Ureter (tissue), 1 donor: ENCODE measurements around the gene USP11. TPM values are rescaled to one million over a fixed set of nuclear protein-coding genes. Genes with fewer than 3 reads are reported as not detected.
A peak's percentile ranks its signal among the peaks of the same experiment; 100 is the strongest.
"Not testable (repeated sequence)": the region's sequence is repeated elsewhere in the genome, so short reads cannot be mapped to it uniquely, and the experiment has no call there.

Source experiments
- DNase-seq: peaks from one replicate; pipeline ENCODE4 v3.0.0-alpha.2; 2020; ENCODE audit warnings: low spot score
- total RNA-seq: library from RNA; stranded (reverse); gene quantifications from one replicate; pipeline ENCODE4 v1.2.4, GENCODE V29; 2023
- donor health status: DM: yes; HTN: yes; CAD: no.

The USP11 gene
- total RNA-seq, 1 donor from 2014 or later, result 108 TPM

DNA sequence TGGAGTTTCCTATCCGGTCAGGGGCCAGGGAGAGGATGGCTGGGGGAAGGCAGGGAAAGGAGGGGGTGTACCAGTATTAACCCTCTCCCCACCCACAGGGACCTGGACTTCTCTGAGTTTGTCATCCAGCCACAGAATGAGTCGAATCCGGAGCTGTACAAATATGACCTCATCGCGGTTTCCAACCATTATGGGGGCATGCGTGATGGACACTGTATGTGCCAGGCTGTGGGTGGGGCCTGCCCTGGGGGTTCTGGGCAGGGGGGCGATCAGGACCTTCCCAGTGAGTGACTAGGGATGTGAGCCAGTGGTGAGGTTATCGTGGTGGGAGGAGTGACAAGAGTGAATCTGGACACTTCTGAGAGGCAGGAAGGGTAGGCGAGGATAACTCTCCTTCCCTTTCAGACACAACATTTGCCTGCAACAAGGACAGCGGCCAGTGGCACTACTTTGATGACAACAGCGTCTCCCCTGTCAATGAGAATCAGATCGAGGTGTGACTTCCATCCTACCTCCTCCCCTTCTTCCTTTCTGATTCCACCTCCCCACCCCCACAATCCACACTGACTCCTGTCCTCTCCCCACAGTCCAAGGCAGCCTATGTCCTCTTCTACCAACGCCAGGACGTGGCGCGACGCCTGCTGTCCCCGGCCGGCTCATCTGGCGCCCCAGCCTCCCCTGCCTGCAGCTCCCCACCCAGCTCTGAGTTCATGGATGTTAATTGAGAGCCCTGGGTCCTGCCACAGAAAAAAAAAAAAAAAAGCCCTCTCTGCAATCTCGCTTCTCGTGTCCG, 14.6 kb downstream of the USP11 start:
- DNase-seq, result no peak

DNA sequence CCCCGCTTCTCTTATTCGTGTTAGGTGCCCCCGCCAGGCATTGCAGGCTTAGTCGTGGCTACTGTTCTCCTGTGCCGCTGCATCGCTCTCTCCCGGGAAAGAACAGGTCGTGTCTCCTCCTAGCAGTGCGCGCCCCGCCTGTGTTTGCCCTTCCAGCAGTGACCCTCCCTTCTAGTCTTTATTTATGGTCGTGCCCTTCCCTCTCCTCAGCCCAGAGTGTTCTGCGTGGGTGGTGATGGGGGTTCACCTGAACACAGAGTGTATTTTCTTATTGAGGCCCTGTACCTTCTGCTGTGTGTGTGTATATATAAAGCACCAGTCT, 15.2 kb downstream of the USP11 start:
- DNase-seq, result no peak

DNA sequence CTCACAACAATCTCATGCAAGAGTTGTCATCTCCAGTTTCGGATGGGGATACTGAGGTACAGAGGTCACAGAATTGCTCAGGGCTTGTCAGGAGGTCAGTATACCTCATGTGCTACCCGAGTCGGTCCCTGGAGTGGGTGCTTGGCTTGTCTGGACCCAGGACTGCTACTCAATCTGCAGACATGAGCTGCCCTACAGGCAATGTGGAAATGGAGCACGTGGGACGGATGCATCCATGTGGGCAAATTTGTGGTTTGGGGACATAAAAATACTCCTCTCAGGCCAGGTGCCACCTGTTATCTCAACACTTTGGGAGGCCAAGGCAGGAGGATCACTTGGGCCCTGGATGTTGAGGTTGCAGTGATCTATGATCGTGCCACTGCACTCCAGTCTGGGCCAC, 15.8 kb downstream of the USP11 start:
- no peak for DNase-seq

DNA sequence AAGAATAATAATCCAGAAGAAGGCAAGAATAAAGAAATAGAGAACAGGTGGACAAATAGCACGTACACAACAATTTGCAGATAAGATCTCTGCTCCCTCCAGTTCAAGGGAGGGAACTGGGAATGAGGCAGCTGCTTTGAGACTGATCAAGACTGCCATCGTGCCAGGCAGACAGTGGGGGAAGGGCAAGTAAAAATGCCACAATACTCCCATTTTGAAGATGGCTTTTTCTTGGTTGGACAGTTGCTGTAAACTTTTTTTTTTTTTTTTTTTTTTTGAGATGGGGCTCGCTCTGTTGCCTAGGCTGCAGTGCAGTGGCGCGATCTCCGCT, 17.2 kb downstream of the USP11 start:
- no peak for DNase-seq

DNA sequence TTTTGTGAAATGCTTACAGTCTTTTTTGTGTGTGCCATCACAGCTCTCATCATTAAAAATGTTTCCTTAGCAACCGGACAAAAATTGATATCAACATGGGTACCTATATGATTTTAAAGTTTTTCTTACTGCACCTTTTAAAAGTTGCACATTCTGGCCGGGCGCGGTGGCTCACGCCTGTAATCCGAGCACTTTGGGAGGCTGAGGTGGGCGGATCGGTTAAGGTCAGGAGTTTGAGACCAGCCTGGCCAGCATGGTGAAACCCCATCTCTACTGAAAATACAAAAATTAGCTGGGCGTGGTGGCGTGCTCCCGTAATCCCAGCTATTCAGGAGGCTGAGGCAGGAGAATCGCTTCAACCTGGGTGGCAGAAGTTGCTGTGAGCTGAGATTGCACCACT, 24.8 kb downstream of the USP11 start:
- not testable (repeated sequence) for DNase-seq

DNA sequence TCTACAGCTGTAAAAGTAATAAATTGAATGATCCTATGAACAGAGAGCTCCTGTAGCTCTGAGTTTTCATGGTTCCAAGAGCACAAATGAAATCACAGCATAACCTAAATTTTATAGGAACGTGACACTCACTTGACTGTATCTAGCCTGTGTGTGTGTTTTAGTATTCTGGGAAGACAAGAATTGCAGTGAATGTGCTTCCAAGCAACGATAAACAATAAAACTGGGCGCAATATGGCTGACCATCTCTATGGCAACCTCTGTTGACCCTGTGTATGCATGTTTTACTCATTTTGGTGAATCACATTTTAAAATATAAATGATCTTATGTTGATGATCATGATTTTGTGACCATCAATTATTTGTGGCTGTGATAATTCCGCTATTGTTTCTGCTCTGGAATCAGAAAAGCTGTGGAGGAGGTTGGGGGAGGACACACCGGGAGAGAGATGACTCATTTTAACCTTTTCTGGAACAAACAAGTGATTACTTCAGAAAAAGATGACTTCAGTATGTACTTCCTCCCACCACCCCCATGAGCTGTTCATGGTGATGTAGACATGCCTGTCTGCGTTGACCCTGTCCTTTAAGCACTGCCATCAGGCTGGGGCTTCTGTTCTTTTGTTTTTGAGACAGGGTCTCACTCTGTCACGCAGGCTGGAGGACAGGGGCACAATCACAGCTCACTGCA, 31.8 kb downstream of the USP11 start:
- DNase-seq, result no peak

DNA sequence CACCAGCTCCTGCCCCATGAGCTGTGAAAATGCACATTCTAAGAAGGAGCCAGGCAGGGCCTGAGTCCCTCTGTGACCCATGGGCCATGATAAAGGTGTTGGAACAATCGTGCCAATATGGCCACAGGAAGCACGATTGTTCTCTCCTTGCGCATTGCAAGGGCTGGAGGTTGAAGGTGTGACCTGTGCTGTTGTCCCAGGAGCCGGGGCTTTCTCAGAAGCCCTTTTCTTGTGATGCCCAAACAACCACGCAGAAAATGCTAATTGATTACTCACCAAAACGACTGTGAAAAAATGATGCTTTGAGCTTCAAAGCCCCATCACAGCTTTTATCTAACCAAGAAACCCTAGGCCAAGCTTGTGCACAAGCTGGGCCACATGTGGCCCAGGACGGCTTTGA, 33.8 kb downstream of the USP11 start:
- no peak for DNase-seq

DNA sequence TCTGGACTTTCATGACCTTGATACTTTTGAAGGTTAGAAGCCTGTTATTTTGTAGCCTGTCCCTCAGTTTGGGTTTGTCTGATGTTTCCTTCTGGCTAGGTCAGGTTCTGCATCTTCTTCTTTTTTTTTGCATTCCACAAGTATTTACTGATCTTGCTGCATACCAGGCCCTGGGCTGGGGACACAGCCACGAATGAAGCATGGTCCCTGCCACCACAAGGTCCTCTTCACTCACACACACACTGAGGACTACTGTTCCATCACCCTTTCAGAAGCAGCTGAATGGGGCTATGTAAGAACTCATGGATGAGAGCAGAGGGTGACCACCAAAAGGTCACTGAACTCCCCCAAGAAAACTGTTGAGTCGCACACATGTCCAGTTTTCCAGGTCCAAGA, 39.2 kb downstream of the USP11 start:
- no peak for DNase-seq

DNA sequence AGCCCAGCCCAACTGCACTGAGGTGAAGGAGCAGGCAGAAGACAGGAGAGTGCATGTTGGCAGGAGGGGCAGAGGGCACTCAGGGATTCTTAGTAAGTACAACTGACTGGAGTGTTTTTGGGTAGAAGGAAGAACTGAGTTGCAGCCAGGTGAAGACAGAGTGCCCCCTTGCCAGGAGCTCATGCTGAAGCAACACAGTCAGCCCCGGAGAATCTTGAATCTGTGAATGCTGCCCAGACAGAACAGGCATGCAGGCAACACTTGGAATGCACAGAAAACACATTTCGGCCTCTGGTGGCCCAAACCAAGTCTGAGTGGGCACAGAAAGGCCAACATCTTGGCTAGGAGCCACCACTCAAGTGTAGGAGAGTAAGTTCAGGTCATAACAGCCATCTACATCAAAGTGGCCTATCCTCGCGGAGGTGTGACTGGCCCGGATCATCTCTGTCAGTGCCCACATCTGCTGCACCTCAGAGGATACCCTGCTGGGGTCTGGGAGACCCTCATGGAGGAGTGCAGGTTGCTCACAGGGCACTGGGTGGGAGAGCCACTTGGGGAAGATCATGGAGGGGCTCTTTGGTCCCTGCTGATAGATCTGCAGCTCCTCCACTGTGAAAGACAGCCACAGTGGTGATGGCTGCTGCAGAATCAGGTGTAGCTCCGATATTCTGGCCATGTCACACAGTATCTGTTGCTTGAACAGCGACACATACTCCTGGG, 40.4 kb downstream of the USP11 start:
- no peak for DNase-seq

DNA sequence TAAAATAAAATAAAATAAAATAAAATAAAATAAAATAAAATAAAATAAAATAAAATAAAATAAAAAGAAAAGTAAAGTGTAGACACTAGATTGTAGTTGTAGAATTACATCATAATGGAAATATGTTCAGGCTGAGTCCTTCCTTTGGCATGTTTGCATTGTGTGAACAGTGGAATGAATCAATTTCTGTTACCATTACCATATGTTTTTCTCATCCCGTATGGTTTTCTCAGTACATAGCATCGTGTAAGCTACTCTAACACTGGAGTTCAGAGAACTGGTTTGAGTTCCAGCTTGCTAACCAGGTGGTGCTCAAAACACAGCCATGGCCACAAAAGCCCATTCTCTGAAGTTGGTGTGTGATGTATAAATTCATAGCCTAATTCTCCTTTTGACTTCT, 45.9 kb downstream of the USP11 start:
- no peak for DNase-seq

DNA sequence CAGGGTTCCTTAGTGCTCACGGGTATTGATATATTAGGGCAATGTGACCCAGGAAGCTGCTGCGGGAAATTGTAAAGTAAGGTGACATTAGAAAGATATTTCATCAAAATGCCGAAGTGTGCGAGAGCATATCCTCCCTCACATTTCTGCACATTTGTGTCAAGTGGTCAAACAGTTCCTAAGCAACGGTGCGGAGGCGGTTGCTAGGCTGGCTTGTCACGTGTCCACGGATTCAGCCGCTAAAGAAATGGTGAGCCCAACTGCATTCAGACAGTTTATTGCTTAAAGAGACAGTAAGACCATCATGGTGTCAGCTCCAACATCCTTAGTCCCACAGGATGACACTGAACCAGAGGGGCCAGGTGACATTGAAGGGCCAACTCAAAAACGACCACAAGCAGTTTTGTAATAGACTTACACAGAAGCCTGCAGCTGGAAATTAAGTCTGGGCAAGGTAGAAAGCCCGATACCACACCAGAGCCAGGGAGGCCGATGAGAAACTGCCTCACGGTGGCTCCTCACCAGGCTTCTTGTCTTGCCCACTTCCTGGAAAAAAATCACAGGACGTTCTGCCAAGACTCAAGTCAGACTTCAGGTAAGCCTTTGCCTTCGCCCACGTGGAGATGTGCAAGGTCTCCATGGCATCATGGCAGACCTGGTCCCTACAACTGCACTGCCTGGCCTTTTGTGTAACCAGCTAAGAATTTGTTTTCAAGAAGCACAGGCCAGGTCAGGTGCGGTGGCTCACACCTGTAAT, 50.4 kb downstream of the USP11 start:
- no peak for DNase-seq

DNA sequence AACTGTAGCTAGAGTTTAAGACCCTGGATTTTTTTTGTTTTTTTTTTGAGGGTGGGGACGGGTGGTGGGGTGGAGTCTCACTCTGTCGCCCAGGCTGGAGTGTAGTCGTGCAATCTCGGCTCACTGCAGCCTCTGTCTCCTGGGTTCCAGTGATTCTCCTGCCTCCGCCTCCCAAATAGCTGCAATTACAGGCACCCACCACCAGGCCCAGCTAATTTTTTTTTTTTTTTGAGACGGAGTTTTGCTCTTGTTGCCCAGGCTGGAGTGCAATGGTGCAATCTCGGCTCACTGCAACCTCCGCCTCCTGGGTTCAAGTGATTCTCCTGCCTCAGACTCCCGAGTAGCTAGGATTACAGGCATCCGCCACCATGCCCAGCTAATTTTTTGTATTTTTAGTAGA, 51.8 kb downstream of the USP11 start:
- not testable (repeated sequence) for DNase-seq

DNA sequence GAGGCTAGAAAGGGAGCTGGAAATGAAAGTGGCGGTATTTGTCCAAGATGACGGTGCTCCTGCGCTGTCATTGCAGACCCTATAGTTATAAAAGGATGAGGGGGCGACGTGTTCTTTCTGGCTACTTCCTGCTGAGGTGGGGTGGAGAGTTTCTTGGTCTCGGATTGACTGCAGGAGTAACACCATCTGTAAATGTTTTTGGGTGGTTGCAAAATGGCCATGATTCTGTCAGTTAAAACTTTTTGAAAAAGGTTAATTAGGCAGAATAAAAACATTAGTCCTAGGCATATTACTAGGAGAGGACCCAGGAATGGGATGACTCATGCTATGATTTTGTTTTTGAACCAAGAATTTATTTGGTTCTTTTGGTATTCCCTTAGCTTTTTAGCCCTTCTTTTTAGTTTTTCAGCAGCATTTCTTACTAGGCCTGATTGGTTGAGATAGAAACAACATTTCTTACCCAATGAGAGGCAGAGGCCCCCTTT, 53.1 kb downstream of the USP11 start:
- no peak for DNase-seq

DNA sequence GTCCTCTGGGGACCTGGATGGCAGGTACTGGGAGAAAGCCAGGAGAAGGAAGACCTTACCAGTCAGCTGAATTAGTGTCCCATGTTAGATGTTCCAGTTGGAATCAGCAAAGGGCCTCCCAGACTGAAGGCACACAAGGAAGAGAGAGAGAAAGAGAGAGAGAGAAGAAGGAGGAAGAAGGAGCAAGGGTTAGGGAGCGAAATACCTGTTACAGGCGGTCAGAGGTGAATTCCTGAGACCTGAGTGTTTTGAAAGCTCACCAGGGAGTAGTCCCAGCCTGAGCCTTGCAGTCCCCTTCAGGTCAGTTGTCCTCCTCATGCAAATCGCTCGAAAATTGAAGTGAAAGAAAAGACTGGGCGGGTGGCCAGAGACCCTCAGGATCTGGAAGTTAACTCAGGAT, 60.3 kb downstream of the USP11 start:
- no peak for DNase-seq

DNA sequence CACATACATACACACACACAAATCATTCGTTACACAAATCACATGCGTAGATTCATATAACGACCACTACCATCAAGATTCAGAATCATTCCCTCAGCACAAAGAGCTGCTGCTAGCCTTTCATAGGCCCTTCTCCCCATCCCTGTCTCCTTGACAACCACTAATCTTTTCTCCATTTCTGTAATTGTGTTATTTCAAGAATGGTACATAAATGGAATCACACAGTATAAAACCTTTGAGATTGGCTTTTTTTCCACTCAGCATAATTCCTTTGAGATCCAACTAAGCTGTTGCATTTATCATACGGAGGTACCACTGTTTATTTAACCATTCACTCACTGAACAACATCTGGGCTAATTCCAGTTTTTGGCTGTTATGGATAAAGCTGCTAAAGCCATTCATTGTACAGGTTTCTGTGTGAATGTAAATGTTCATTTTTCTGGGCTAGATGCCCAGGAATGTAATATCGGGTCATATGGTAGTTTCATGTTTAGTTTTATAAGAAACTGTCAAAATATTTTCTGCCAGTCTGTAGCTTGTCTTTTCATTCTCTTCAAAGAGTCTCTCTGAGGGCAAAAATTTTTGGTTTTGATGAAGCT, 64.1 kb downstream of the USP11 start:
- DNase-seq, result no peak

DNA sequence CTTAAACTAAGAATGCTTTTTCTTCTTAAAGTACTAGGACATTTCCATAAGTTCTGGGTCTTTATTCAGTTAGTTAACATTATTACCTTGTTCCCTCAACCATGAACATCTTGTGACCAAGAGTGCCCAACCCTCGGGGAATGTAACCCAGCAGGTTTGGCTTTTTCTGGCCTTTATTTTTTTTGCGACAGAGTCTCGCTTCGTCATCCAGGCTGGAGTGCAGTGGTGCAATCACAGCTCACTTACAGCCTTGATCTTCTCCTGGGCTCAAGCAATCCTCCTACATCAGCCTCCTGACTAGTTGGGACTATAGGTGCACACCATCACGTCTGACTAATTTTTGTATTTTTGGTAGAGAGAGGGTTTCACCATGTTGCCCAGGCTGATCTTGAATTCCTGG, 65.1 kb downstream of the USP11 start:
- peak; percentile 75 for DNase-seq

Other genes starting within 250 kb of the USP11 start
- 7.0 TPM for gene RGN, start 154.6 kb upstream of the USP11 start, total RNA-seq
- 77.2 TPM for gene NDUFB11, start 88.3 kb upstream of the USP11 start, total RNA-seq
- gene RBM10, start 87.8 kb upstream of the USP11 start, total RNA-seq, result 38.5 TPM
- 193 TPM for gene UBA1, start 39.2 kb upstream of the USP11 start, total RNA-seq
- 85.4 TPM for gene CDK16, start 14.3 kb upstream of the USP11 start, total RNA-seq
- gene ZNF157, start 137.6 kb downstream of the USP11 start, total RNA-seq, result 0.26 TPM